GM18511 (cell line): ENCODE measurements around the gene TAF6L.
"Not testable (repeated sequence)": the region's sequence is repeated elsewhere in the genome, so short reads cannot be mapped to it uniquely, and the experiment has no call there.

Source experiments
- ATAC-seq: cut with Tn5 transposase; IDR thresholded peaks from one replicate; pipeline ENCODE4 v1.9.1; 2021; ENCODE audit warnings: mild to moderate bottlenecking, moderate library complexity; ENCODE audit not compliant: unreplicated experiment

The TAF6L gene

DNA sequence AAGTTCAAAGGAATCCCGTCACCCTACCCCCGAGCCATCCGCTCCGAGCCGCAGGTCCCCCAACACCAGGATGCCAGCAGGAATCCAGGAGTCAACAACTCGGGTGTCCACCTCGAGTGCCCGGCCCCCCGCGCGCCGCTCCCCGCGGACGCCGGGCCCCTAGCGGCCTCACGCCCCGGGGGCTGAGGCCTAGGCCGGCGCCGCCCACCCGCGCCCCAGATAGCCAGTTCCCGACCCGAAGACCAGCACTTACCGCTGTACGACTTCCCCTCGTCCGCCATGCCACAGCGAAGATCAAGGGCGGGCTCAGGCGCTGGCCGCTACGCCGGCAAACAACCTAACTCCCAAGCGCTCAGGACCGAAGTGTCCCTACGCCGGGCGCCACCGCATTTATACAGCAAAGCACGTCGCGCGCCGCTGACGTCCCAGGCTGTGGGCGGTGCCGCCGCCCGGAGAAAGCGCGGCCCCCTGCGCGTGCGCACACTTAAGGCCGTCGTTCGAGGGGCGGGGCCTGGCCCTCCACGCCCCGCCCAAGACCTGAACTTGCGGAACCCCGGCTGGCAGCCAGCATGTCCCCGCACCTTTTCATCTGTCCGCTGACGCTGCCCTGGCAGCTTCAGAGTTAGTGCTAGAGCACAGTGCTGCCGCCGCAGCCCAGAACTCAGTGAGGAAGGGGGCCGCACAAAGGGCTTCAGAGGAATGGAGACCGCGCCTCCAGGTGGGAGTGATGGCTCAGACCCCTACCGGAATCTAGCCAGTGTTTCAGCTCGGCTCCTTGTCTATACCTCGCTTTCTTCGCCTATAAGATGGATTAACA, 34.1 kb downstream of the TAF6L start, which contains the start of gene NXF1:
Gene NXF1, minus strand, starts transcription at position 365 of the 817 bp plus-strand sequence. Its CDS starts 84 bp downstream, at position 281.
- ATAC-seq: peak; percentile 82

DNA sequence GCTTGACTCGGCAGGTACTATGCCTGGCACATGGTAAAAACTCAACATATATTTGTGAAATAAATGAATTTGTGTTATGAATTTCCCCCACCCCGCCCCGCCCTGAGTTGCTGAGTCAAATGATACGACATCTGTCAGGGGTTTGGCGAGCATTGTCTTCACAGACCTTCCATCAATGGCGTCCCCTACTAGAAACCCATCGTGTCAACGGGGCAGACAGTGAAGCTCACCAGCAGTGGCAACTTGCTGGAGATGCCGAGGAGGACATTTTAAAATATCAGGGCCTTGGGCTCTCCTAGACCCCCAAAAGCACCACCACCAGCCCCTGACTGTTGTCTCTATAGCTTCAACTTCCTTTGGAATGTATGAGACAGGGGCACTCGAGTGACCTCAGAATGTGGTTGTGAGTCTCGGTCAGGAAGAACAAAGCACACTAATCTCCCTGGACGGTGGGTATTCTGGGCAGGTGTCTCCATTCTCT, 34.8 kb downstream of the TAF6L start:
- ATAC-seq: no peak

DNA sequence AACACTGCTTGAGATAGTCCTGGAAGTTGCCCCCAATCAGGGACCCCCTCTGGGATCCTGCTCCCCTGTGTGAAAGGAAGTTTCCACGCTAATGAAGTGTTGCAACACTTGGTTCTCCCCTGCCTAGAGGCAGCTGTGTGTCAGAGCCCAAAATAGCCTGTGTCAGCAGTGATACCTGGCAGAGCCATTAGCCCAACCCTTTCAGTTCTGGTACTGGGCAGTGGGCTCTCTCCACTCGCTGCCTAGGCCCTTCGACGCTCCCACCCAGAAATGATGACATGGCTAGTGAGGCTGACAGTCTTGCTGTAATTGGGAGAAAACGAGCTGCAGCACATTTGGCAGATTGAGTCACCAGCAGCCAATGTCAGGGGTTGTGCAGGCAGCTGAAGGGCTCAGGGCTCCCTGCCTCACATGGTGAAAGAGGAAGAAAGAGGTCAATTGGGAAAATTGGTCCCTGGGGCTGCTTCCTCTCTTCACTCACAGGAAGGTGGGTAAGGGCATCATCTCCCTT, 35.5 kb downstream of the TAF6L start:
- no peak for ATAC-seq

DNA sequence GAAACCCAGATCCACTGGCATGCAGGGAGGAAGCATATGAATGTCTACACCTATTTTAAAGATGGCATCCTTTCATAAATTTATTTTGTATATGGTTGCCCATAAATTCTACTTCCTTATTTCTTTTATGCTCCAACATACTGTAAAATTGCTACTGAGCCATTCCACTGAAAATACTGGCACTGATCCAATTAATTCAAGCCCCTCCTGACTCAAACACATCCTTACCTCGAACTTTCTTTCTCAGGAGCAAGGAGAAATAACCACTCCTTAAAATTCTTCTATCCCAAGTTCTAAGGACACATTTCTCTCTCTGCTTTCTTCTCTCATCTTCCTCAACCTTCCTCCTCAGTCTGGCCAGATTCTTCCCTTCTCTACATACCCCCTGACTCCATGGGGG, 39.6 kb downstream of the TAF6L start:
- no peak for ATAC-seq

DNA sequence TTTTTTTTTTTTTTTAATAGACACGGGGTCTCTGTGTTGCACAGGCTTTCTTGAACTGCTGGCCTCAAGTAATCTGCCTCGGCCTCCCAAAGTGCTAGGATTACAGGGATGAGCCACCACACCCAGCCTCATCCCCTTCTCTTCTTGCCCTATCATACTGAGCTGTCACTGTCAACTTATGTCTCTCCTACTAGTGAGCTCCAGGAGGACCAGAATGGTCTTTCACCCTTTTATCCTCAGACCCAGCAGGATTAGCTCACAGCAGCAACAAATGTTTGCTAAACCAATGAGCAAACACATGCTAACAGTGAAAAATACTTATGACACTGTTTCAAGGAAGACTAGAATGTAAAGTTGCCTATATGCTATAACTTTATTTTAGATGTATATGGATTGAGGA, 40.5 kb downstream of the TAF6L start:
- ATAC-seq: no peak

DNA sequence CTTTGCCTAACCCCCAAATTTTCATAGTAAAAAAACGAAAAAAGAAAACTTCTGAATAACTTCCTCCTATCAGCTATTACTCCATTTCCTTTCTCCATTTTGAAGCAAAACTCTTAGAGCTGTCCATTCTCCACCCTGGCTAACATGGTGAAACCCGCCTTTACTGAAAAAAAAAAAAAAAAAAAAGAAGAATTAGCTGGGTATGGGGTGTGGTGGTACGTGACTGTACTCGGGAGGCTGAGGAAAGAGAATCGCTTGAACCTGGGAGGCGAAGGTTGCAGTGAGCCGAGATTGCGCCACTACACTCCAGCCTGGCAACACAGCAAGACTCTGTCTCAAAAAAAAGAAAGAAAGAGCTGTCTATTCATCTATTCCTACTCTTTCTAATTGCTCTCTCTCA, 45.4 kb downstream of the TAF6L start:
- ATAC-seq: no peak

DNA sequence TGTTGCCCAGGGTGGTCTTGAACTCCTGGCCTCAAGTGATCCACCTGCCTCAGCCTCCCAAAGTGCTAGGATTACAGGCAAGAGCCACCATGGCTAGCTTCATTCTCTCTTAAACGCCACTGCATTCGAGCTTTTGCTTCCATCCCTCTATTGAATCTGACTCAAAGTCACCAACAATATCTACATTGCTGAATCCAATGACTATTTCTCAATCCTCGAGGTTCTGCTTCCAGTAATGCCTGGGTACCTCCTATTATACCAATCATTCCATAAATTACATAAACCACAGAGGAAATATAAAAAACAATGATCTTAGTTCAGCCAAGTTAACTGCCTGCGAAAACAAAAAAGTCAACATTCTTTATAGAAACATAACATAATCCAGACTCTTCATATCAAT, 45.9 kb downstream of the TAF6L start:
- no peak for ATAC-seq

DNA sequence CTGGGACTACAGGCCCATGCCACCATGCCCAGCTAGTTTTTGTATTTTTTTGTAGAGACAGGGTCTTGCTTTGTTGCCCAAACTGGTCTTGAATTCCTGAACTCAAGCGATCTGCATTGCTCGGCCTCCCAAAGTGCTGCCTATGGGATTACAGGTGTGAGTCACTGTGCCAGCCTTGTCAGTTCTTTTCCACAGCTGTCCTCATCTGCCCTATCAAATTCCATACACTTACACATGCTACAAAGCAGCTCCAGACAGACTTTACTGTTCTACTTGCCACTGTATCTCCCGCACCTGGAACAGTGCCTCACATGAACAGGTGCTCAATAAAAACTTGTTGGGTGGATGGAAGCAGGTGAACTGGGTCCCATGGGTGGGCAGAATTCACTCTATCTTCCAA, 52.5 kb downstream of the TAF6L start:
- no peak for ATAC-seq

DNA sequence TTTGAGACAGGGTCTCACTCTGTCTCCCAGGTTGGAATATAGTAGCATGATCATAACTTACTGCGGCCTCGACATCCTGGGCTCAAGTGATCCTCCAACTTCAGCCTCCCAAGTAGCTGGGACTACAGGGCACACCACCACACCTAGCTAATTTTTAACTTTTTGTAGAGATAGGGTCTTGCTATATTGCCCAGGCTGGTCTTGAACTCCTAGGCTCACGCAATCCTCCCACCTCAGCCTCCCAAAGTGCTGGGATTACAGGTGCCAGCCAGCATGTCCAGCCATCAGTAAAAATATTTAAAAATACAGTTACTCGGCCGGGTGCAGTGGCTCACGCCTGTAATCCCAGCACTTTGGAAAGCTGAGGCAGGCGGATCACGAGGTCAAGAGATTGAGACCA, 56.9 kb downstream of the TAF6L start:
- not testable (repeated sequence) for ATAC-seq

DNA sequence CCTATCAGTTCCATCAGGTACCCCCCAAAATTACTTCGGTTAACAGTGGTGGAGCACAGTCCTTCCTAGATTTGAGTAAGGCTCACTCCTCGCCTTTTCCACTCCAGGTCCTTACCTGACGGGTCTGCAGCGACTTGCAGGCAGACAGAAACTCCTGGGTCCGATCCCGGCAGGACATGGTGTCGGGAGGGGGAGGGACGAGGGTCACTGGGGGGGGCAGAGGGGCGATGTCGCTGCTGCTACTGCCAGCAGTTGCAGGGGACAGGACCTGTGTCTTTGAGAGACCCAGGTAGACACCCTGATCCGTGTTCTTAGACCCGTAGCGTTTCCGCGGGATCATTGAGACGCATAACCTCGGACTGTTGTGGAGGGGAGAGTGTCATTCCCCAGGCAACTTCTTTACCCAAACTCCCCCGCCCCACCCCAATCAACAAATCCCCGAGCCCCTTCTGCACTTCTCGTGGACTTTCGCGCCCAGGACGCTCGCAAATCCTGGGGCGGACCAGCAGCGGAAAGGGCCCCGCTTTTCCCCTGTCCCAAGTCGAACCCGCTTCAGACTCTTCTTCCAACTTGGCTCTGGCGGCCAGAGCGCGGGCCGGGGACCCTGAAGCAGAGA, 59.8 kb downstream of the TAF6L start:
- peak; percentile 1 for ATAC-seq

DNA sequence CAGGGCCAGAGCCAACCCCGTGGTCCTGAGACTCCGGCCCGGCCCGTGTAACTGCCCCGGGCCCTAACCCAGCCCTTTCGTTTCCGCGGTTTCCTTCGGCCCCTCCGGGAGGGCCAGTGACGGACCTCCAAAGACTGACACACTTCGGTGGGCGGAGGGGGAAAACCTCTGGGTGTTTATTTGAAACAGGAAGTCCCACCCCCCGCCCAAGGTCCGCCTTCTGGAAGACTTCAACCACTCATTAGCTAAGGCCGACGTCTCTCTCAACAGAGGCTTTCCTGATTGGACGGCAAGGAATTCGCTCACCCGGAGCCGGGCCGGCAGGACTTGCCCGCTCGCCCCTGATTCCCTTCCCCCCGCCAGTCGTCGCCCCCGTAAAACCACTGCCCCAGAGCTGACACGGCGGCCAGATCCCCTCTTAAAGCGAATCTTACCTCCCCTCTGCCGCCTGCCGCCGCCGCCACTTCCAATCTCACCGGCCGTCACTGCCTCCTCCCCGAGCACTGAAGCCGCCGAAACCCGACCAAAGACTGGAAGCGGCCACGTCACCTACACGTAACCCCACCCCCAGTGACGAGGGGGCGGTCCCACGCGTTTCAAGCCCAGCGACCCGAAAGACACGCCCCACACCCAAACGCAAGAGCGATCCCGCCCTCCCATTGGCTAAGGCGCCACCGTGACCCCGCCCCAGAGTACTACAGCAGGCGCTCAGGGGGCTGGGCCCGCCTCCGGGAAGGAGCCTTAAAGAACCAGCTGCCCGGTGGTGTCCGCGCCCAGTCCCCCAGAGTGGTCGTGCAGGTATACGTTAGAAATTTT, 60.5 kb downstream of the TAF6L start, which contains the start of gene STX5:
Gene STX5, minus strand, starts transcription at position 532 of the 816 bp plus-strand sequence. CDS start 808 bp downstream, outside the sequence.
- peak; percentile 88 for ATAC-seq

DNA sequence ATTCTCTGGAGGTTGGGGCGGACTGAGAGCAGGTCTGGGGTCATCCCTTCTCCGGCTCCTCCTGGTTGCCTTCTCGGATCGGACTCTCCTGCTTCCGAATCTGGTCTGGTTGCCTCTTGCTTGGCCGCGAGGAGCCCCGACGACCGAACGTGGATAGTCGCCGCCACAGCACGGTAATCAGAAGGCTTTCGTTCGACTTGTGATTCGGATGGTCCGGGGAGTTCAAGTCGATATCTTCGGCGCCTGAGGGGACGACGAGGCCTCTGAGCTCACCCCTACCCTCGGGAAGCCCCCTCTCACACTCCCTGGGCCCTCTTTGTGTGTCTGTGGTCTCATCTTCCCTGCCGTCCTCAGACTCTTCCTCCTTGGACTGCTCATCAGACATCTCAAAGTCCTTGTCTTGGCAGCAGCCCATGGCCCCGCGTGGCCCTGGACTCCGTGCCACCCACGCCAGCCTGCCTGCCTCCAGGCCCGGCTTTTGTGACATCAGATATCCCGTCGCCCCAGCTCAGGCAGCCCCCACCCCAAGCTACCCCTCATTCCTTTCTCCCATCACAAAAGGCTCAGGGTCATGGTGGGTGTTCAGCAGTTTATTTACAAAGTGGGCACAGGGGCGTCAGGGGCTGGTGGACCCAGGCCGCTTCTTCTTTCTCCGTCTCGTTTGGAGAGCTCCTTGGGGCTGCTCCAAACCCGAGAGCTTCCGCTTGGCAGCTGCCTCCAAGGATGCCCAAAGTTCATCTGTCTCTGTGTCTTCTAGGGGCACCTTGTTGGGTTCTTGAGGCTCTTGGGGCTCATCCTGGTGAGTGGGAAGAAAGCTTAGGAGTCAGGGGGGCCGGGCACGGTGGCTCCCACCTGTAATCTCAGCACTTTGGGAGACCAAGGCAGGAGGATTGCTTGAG, 61.4 kb downstream of the TAF6L start, which contains the start of gene TEX54:
Gene TEX54, minus strand, starts transcription at position 506 of the 899 bp plus-strand sequence.
- peak; percentile 16 for ATAC-seq

DNA sequence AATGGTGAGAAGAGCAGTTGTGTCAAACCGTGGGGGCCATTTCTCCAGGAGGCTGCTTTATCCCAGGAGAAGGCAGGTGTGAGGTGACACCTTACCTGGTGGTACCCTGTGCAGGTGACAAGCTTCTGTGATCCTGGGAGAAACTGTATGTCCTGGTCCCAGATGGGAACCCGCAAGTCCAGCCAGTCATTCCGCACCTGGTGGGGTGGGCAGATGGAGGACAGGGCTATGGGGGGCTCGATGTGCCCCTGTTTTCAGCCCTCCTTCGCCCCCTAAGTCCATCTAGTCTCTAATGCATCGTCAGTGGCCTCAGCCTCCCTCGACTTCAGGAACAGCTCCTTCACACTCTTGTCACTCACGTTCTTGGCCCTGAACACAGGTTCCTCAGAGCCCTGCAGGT, 64.1 kb downstream of the TAF6L start:
- ATAC-seq: no peak
